ENCODE results near the gene ATP5PB.

DNA sequence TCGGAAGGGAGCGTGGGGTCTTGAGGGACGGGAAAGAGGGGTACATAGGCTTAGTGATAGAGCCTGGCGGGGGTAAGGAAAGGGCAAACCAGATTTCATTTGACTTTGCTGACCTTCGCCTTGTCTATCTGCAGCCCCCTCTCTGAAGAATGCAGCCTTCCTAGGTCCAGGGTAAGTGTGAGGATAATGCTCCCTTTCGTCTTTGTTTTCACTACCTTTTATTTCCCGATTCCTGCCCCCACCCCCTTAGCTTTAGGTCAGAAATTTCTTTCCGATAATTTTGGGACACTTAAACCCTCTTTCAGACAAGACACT lies 396 bp downstream of the ATP5PB start:
- TF ChIP-seq GATA3 (IDR thresholded peaks at IDR 0.05; ENCODE audit: low read depth, low read length) (no peak), GATA2 (IDR thresholded peaks at IDR 0.05; ENCODE audit: low read depth, low read length) (no peak)

Data from SH-SY5Y (cell line).